Endothelial cell of umbilical vein (primary cell): ENCODE measurements around the gene DNHD1.

Experiments used
- CTCF ChIP-seq, 2 donors: IDR thresholded peaks; 1 replicate in 1 of 2; 2 replicates in 1 of 2; pipeline ENCODE4 v1.5.1; 2011; ENCODE audit warnings: low read length in 2 of 2, mild to moderate bottlenecking in 2 of 2, moderate library complexity in 2 of 2, control low read depth in 1 of 2, inconsistent platforms in 1 of 2, low read depth in 1 of 2; ENCODE audit not compliant: insufficient read depth in 1 of 2; ENCODE audit errors: extremely low read depth in 1 of 2
- EZH2 ChIP-seq: IDR thresholded peaks from 2 replicates; pipeline ENCODE4 v1.6.1; 2012; ENCODE audit warnings: borderline replicate concordance, low read depth, mild to moderate bottlenecking, moderate library complexity, low read length, inconsistent platforms; ENCODE audit not compliant: severe bottlenecking
- JUN ChIP-seq: IDR thresholded peaks from 2 replicates; pipeline ENCODE4 v1.6.1; 2011; ENCODE audit warnings: borderline replicate concordance, low read depth; ENCODE audit not compliant: insufficient read length, insufficient read depth
- POLR2A ChIP-seq: IDR thresholded peaks from 2 replicates; pipeline ENCODE4 v1.6.1; 2012; ENCODE audit warnings: low read depth, mild to moderate bottlenecking, control low read depth, low read length
- POLR2AphosphoS5 ChIP-seq: IDR thresholded peaks from 2 replicates; pipeline ENCODE4 v1.6.1; 2012; ENCODE audit warnings: low read depth, mild to moderate bottlenecking, control low read depth, low read length, moderate library complexity; ENCODE audit not compliant: insufficient read depth

- no peak for TF ChIP-seq EZH2
- no peak for TF ChIP-seq CTCF (IDR thresholded peaks at IDR 0.05; ENCODE audit: extremely low read depth in 1 of 2, insufficient read depth in 1 of 2, low read depth in 1 of 2, low read length in 2 of 2)
- TF ChIP-seq POLR2A = no peak
- TF ChIP-seq POLR2AphosphoS5 = no peak
- no peak for TF ChIP-seq JUN
Measured at GRCh38 chr11:6594142-6594768, 97.2 kb downstream of the DNHD1 start.
